ENCODE results near the gene TMEM200C.

TMEM200C gene

GRCh38 chr18:5895299-5895875, at the start of gene TMEM200C:
Gene TMEM200C, minus strand, starts transcription at chr18:5895522. Its CDS starts 3,459 bp downstream, at chr18:5892063.
- no peak for DNase-seq (ENCODE audit: low read depth)

GRCh38 chr18:5944448-5944847, 49.1 kb upstream of the TMEM200C start:
- DNase-seq (ENCODE audit: low read depth), result no peak

- DNase-seq (ENCODE audit: low read depth), result no peak
These were observed 48.2 kb upstream of the TMEM200C start for GRCh38 chr18:5943514-5943913.

GRCh38 chr18:5942591-5942990, 47.3 kb upstream of the TMEM200C start:
- DNase-seq (ENCODE audit: low read depth), result no peak

- DNase-seq (ENCODE audit: low read depth), result no peak
These were observed 46.6 kb upstream of the TMEM200C start for GRCh38 chr18:5941890-5942289.

GRCh38 chr18:5939801-5940667, 44.7 kb upstream of the TMEM200C start:
- no peak for DNase-seq (ENCODE audit: low read depth)

- DNase-seq (ENCODE audit: low read depth), result no peak
These were observed 42.5 kb upstream of the TMEM200C start for GRCh38 chr18:5937795-5938194.

GRCh38 chr18:5937121-5937520, 41.8 kb upstream of the TMEM200C start:
- no peak for DNase-seq (ENCODE audit: low read depth)

- no peak for DNase-seq (ENCODE audit: low read depth)
These were observed 35.5 kb upstream of the TMEM200C start for GRCh38 chr18:5930789-5931188.

- no peak for DNase-seq (ENCODE audit: low read depth)
These were observed 23.0 kb upstream of the TMEM200C start for GRCh38 chr18:5918205-5918858.

GRCh38 chr18:5914951-5915350, 19.6 kb upstream of the TMEM200C start:
- no peak for DNase-seq (ENCODE audit: low read depth)

- no peak for DNase-seq (ENCODE audit: low read depth)
These were observed 18.7 kb upstream of the TMEM200C start for GRCh38 chr18:5914016-5914415.

GRCh38 chr18:5912566-5912965, 17.2 kb upstream of the TMEM200C start:
- no peak for DNase-seq (ENCODE audit: low read depth)

- DNase-seq (ENCODE audit: low read depth), result no peak
These were observed 13.8 kb upstream of the TMEM200C start for GRCh38 chr18:5909125-5909524.

- DNase-seq (ENCODE audit: low read depth), result no peak
These were observed 8.1 kb upstream of the TMEM200C start for GRCh38 chr18:5903386-5903785.

- DNase-seq (ENCODE audit: low read depth), result no peak
These were observed 4.9 kb upstream of the TMEM200C start for GRCh38 chr18:5900262-5900661.

- no peak for DNase-seq (ENCODE audit: low read depth)
These were observed 4.5 kb upstream of the TMEM200C start for GRCh38 chr18:5899835-5900234.

- no peak for DNase-seq (ENCODE audit: low read depth)
These were observed 786 bp upstream of the TMEM200C start for GRCh38 chr18:5895876-5896740.

GRCh38 chr18:5894611-5895298, 567 bp downstream of the TMEM200C start:
- no peak for DNase-seq (ENCODE audit: low read depth)

GRCh38 chr18:5893956-5894610, 1.2 kb downstream of the TMEM200C start:
- DNase-seq (ENCODE audit: low read depth), result no peak

Data from stimulated activated CD8-positive, alpha-beta memory T cell treated with anti-CD3 and anti-CD28 coated beads, Interleukin-15, amount 100 ng/mL, for 24 hours (primary cell).